ENCODE data around the gene ZNF697.

DNA sequence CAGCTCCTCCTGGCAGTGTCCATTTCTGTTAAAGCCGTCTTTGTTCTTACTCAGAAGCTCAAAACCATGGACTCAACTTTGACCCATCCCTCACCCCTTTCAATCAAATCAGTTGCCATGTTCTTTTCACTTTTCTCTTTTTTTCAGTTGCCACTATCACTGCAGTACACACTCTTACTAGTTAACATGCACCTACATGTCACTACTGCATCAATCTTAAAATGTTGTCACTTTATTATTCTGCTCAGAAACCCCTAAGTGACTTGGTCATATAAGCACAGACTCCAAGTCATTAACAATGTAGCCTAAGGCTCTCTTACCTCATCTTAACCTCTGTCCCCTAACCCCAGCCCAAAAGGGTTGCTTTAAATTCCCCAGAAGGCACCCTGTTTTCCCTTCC is 9.0 kb downstream of the ZNF697 start:
- TF ChIP-seq, protein P1, sequence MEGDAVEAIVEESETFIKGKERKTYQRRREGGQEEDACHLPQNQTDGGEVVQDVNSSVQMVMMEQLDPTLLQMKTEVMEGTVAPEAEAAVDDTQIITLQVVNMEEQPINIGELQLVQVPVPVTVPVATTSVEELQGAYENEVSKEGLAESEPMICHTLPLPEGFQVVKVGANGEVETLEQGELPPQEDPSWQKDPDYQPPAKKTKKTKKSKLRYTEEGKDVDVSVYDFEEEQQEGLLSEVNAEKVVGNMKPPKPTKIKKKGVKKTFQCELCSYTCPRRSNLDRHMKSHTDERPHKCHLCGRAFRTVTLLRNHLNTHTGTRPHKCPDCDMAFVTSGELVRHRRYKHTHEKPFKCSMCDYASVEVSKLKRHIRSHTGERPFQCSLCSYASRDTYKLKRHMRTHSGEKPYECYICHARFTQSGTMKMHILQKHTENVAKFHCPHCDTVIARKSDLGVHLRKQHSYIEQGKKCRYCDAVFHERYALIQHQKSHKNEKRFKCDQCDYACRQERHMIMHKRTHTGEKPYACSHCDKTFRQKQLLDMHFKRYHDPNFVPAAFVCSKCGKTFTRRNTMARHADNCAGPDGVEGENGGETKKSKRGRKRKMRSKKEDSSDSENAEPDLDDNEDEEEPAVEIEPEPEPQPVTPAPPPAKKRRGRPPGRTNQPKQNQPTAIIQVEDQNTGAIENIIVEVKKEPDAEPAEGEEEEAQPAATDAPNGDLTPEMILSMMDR (conservative IDR thresholded peaks at IDR 0.05; ENCODE audit: low read depth, low read length) = no peak
- TF ChIP-seq EZH2 (IDR thresholded peaks at IDR 0.05; ENCODE audit: borderline replicate concordance, low read depth, low read length, poor library complexity, severe bottlenecking) = no peak

Measured in A673 (cell line).